Measurements from ENCODE around the gene MDFIC.

The MDFIC gene

GRCh38 chr7:115052706-115053105 lies 130.8 kb downstream of the MDFIC start:
- peaks cover 4% of the 10 kb centered on the region for H3K4me1 Mint-ChIP-seq
- no peak for TF ChIP-seq CTCF (IDR thresholded peaks at IDR 0.05)
- no peak overlapping the region for H3K4me3 Mint-ChIP-seq
- DNase-seq, result no peak
- peaks cover 8% of the 10 kb centered on the region for H3K9me3 Mint-ChIP-seq
- H3K36me3 Mint-ChIP-seq (ENCODE audit: low read depth), result no peaks in the 10 kb centered on the region
- H3K27ac Mint-ChIP-seq, result no peak overlapping the region
- no peaks in the 10 kb centered on the region for H3K27me3 Mint-ChIP-seq (ENCODE audit: low read depth, poor library complexity)

- peaks cover 8% of the 10 kb centered on the region for H3K9me3 Mint-ChIP-seq
- no peak overlapping the region for H3K27ac Mint-ChIP-seq
- no peaks in the 10 kb centered on the region for H3K36me3 Mint-ChIP-seq (ENCODE audit: low read depth)
- H3K4me1 Mint-ChIP-seq, result peaks cover 4% of the 10 kb centered on the region
- no peak for DNase-seq
- H3K27me3 Mint-ChIP-seq (ENCODE audit: low read depth, poor library complexity), result no peaks in the 10 kb centered on the region
- no peak overlapping the region for H3K4me3 Mint-ChIP-seq
- TF ChIP-seq CTCF (IDR thresholded peaks at IDR 0.05), result no peak
Measured at GRCh38 chr7:115054478-115055065, 132.7 kb downstream of the MDFIC start.

- Mint-ChIP-seq H3K27me3 (ENCODE audit: low read depth, poor library complexity) (no peaks in the 10 kb centered on the region), H3K36me3 (ENCODE audit: low read depth) (no peaks in the 10 kb centered on the region), H3K27ac (no peak overlapping the region), H3K4me3 (no peak overlapping the region), H3K4me1 (peaks cover 4% of the 10 kb centered on the region), H3K9me3 (peaks cover 8% of the 10 kb centered on the region)
- TF ChIP-seq CTCF (IDR thresholded peaks at IDR 0.05), result no peak
- no peak for DNase-seq
Measured at GRCh38 chr7:115056019-115056418, 134.1 kb downstream of the MDFIC start.

- Mint-ChIP-seq H3K4me1 (peaks cover 4% of the 10 kb centered on the region), H3K4me3 (no peak overlapping the region), H3K36me3 (ENCODE audit: low read depth) (no peaks in the 10 kb centered on the region), H3K27me3 (ENCODE audit: low read depth, poor library complexity) (no peaks in the 10 kb centered on the region), H3K9me3 (no peaks in the 10 kb centered on the region), H3K27ac (no peak overlapping the region)
- DNase-seq, result no peak
- TF ChIP-seq CTCF (IDR thresholded peaks at IDR 0.05), result no peak
Measured at GRCh38 chr7:115058726-115059125, 136.8 kb downstream of the MDFIC start.

- Mint-ChIP-seq H3K9me3 (no peaks in the 10 kb centered on the region), H3K36me3 (ENCODE audit: low read depth) (no peaks in the 10 kb centered on the region), H3K4me3 (no peak overlapping the region), H3K4me1 (peaks cover 4% of the 10 kb centered on the region), H3K27me3 (ENCODE audit: low read depth, poor library complexity) (no peaks in the 10 kb centered on the region), H3K27ac (no peak overlapping the region)
- no peak for TF ChIP-seq CTCF (IDR thresholded peaks at IDR 0.05)
- no peak for DNase-seq
Measured at GRCh38 chr7:115059321-115059720, 137.4 kb downstream of the MDFIC start.

GRCh38 chr7:115060095-115060870 lies 138.4 kb downstream of the MDFIC start:
- DNase-seq, result no peak
- Mint-ChIP-seq H3K27me3 (ENCODE audit: low read depth, poor library complexity) (no peaks in the 10 kb centered on the region), H3K27ac (no peak overlapping the region), H3K9me3 (no peaks in the 10 kb centered on the region), H3K36me3 (ENCODE audit: low read depth) (no peaks in the 10 kb centered on the region), H3K4me3 (no peak overlapping the region), H3K4me1 (no peaks in the 10 kb centered on the region)
- TF ChIP-seq CTCF (IDR thresholded peaks at IDR 0.05), result no peak
